ENCODE data around the gene TRAPPC1. TPM values are rescaled to one million over a fixed set of nuclear protein-coding genes. Genes with fewer than 3 reads are reported as not detected.

TRAPPC1 gene
- total and polyA plus RNA-seq, 3 donors from 2014 or later, result 76.1 to 115 (median 96.1) TPM

DNA sequence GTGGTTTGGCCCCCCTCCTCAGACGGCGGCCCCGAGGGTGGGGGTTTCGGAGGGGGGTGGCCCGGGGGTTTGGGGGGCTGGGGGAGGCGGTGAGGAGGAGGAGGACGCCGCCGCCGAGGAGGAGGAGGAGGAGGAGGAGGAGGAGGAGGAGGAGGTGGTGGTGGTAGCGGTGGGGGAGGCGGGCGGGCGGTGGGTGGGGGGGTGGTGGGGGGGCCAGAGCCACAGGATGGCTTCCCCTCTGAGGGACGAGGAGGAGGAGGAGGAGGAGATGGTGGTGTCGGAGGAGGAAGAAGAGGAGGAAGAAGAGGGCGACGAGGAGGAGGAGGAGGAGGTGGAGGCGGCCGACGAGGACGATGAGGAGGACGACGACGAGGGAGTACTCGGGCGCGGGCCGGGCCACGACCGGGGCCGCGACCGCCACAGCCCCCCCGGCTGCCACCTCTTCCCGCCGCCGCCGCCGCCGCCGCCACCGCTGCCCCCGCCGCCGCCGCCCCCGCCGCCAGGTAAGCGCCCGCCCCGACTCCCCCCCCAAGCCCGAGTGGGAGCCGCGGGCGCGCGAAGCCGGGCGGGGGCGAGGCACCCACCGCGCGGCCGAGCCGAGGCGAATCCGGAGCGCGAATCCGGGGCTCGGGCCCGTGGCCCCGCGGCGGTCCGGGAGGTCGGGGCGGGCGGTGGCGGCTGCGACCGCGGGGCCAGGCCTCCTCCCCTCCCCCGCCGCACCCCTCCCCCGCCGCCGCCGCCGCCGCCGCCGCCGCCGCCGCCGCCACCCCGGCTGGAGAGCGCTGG lies 47.0 kb downstream of the TRAPPC1 start:
- intact Hi-C loops (cut with DNase I; ENCODE audit: low total_unique reads), result no loop called here
- no peaks in the 10 kb centered on the region for H3K9me3 ChIP-seq
- H3K4me1 ChIP-seq, result peaks cover 46% of the 10 kb centered on the region
- H3K27ac ChIP-seq, result peak overlapping the region; percentile 87 to 91
- H3K4me3 ChIP-seq, result peak overlapping the region; percentile 74 to 78
- no peaks in the 10 kb centered on the region for H3K36me3 ChIP-seq (ENCODE audit: low read depth, missing control alignments)
- WGBS, 2 donors, result 1 to 2% methylated on average over 28 to 51 of the region's 100 CpGs
- TF ChIP-seq, protein P1, sequence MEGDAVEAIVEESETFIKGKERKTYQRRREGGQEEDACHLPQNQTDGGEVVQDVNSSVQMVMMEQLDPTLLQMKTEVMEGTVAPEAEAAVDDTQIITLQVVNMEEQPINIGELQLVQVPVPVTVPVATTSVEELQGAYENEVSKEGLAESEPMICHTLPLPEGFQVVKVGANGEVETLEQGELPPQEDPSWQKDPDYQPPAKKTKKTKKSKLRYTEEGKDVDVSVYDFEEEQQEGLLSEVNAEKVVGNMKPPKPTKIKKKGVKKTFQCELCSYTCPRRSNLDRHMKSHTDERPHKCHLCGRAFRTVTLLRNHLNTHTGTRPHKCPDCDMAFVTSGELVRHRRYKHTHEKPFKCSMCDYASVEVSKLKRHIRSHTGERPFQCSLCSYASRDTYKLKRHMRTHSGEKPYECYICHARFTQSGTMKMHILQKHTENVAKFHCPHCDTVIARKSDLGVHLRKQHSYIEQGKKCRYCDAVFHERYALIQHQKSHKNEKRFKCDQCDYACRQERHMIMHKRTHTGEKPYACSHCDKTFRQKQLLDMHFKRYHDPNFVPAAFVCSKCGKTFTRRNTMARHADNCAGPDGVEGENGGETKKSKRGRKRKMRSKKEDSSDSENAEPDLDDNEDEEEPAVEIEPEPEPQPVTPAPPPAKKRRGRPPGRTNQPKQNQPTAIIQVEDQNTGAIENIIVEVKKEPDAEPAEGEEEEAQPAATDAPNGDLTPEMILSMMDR (IDR thresholded peaks at IDR 0.05), result no peak
- no peak for TF ChIP-seq POLR2A (IDR thresholded peaks at IDR 0.05)
- H3K27me3 ChIP-seq, result no peaks in the 10 kb centered on the region
- DNase-seq, result peak; percentile 28

DNA sequence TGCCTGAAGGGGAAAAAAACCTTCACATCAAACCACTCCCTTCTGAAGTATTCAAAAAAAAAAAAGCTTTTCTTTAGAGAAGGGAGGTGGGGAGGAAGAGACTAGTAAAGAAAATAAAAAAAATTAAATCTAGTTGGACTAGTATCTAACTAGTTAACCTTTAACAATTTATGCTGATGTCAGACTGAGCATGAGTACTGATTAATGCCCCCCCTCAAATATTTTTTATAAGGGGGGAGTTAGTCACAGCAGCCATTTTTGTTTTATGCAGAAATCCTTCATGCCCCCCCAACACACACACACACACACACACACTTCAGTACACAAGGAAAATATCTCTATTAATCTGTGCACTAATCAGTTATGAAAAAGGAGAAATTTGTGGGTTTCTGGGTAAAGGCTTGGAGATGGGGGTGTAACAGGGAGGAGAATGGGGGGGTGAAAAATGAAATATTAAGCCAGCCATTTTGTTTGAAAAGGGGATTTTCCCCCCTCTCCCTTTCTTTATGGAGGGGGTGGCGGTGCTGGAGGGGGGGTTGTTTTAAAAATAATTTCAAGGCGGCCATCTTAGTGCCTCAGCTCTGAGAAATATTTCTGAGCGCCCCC lies 47.9 kb downstream of the TRAPPC1 start:
- peaks cover 38% of the 10 kb centered on the region for H3K4me1 ChIP-seq
- DNase-seq, result no peak
- peak overlapping the region; percentile 61 to 78 for H3K4me3 ChIP-seq
- TF ChIP-seq POLR2A (IDR thresholded peaks at IDR 0.05), result no peak
- TF ChIP-seq, protein P1 (IDR thresholded peaks at IDR 0.05), result no peak
- H3K36me3 ChIP-seq (ENCODE audit: low read depth, missing control alignments), result no peaks in the 10 kb centered on the region
- no peaks in the 10 kb centered on the region for H3K27me3 ChIP-seq
- H3K9me3 ChIP-seq, result no peaks in the 10 kb centered on the region
- intact Hi-C loops (cut with DNase I; ENCODE audit: low total_unique reads), result no loop called here
- WGBS, 2 donors, result 0 to 3% methylated on average over 3 of the region's 3 CpGs
- peak overlapping the region; percentile 82 to 87 for H3K27ac ChIP-seq

DNA sequence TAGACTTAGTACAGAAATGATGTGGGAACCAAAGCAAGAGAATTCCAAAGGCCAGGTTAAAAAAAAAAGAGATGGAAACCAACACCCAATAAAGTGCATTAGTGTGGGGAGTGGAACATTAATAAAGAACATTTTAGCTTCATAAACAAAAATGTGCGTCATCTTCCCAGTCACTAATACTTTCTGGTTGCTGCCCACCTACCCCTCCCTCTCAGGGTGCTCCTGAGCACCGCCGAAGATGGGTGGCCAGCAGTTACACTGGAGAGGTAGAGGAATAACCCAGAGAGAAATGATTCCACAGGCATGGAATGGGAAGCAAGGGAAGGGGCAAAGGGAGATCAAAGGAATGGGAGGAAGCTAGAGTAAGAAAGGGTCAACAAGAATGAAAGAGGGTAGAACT lies 49.1 kb downstream of the TRAPPC1 start:
- Histone ChIP-seq H3K27me3 (no peaks in the 10 kb centered on the region), H3K36me3 (ENCODE audit: low read depth, missing control alignments) (no peaks in the 10 kb centered on the region), H3K4me3 (no peak overlapping the region), H3K27ac (peak overlapping the region in 1 of 2 donors; percentile 87), H3K9me3 (no peaks in the 10 kb centered on the region), H3K4me1 (peaks cover 25% of the 10 kb centered on the region)
- intact Hi-C loops (cut with DNase I; ENCODE audit: low total_unique reads), result no loop called here
- 71 to 82% methylated on average over 3 of the region's 3 CpGs for WGBS, 2 donors
- TF ChIP-seq, protein P1 (IDR thresholded peaks at IDR 0.05), result no peak
- TF ChIP-seq POLR2A (IDR thresholded peaks at IDR 0.05), result no peak
- no peak for DNase-seq

DNA sequence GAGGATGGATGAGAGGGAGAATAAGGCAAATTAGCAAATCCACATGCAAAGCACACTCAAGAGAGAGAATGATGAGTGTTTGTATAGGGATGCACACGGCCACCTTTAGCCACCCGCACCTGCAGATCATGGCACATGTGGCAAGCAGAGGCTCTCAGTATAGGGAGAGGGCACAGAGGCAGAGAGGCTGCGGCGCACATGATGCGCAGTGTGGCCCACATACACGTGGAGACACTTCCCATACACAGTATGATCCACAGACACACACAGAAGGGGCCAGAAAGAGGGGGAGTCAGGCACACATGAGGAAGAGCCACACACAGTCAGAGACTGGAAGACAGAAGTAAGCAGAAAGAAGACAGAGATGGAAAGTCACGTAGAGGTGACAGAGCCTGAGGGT lies 49.7 kb downstream of the TRAPPC1 start:
- H3K4me1 ChIP-seq, result peaks cover 23% of the 10 kb centered on the region
- TF ChIP-seq POLR2A (IDR thresholded peaks at IDR 0.05), result no peak
- TF ChIP-seq, protein P1 (IDR thresholded peaks at IDR 0.05), result no peak

More for the DNA sequence above, 49.7 kb downstream of the TRAPPC1 start:
- no peak for DNase-seq
- Histone ChIP-seq H3K27ac (peak overlapping the region in 1 of 2 donors; percentile 87), H3K9me3 (no peaks in the 10 kb centered on the region), H3K27me3 (no peaks in the 10 kb centered on the region), H3K4me3 (no peak overlapping the region), H3K36me3 (ENCODE audit: low read depth, missing control alignments) (no peaks in the 10 kb centered on the region)
- intact Hi-C loops (cut with DNase I; ENCODE audit: low total_unique reads), result no loop called here
- WGBS, 2 donors, result 63 to 65% methylated on average over 7 of the region's 7 CpGs
